Rectal smooth muscle tissue (tissue), 1 donor: ENCODE data around the gene SUN1.
A peak's percentile ranks its signal among the peaks of the same experiment; 100 is the strongest.
"Not testable (repeated sequence)": the region's sequence is repeated elsewhere in the genome, so short reads cannot be mapped to it uniquely, and the experiment has no call there.

Experiments
- H3K27ac ChIP-seq: one replicate; pipeline ENCODE4 v1.7.0; 2013; ENCODE audit warnings: low read depth, low read length, inconsistent platforms
- H3K27me3 ChIP-seq: one replicate; pipeline ENCODE4 v1.7.0; 2013; ENCODE audit warnings: low read length; ENCODE audit not compliant: control insufficient read depth, insufficient read depth
- H3K36me3 ChIP-seq: one replicate; pipeline ENCODE4 v1.7.0; 2013; ENCODE audit warnings: low read length; ENCODE audit not compliant: control insufficient read depth, insufficient read depth
- H3K4me1 ChIP-seq: one replicate; pipeline ENCODE4 v1.7.0; 2013; ENCODE audit warnings: low read length; ENCODE audit not compliant: control insufficient read depth, insufficient read depth
- H3K4me3 ChIP-seq: one replicate; pipeline ENCODE4 v1.7.0; 2013; ENCODE audit warnings: low read length
- H3K9ac ChIP-seq: one replicate; pipeline ENCODE4 v1.7.0; 2013; ENCODE audit warnings: low read length

The SUN1 gene

DNA sequence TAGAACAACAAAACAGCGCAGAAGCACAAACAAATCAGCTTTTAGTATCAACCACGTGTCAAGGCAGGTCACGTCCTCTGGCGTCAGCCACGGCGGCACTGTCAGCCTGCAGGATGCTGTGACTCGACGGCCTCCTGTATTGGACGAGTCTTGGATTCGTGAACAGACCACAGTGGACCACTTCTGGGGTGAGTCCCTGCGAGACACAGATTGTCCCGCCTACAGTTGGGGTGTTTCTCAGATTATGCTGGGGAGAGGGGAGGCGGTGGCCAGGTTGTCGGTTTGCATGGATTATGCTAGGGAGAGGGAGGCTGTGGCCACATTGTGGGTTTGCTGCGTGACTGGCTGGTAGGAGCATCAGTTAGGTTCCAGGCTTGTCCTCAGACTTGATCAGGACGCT, 9.7 kb downstream of the SUN1 start:
- Histone ChIP-seq H3K9ac (peak overlapping the region; percentile 12), H3K27ac (peak overlapping the region; percentile 88)

DNA sequence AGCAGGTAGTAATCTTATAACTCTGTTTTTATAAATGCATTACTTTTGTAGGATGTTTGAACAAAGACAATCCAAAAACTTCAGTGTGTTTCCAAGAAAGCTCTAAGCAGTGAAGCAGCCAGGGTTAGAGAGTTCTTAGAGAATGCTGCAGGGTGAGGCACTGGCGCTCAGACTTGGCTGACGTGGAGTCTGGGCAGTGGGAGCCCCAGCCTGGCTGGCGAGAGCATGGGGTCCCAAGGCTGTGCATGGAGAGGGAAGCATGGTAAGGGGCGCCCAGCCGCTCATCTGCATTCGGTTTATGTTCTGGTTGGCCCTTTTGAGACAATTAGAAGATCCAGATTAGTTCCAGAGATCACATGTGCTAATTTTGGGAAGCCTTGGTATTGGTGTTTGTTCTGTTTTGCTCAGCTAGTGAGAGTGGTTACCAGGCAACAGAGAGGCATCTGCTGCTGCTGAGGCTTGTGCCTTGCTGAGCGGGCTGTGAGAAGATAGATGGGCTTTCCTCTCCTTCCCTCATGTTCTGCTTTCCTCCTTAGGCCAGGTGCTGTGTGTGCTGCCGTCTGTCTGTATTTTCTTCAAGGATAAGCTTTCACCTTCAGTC, 10.3 kb downstream of the SUN1 start:
- H3K4me1 ChIP-seq, result peaks cover 22% of the 10 kb centered on the region
- peaks cover 25% of the 10 kb centered on the region for H3K36me3 ChIP-seq
- no peaks in the 10 kb centered on the region for H3K27me3 ChIP-seq
- peak overlapping the region; percentile 88 for H3K27ac ChIP-seq
- H3K9ac ChIP-seq, result no peak overlapping the region
- peak overlapping the region; percentile 45 for H3K4me3 ChIP-seq

More for the DNA sequence above, 9.7 kb downstream of the SUN1 start:
- peaks cover 25% of the 10 kb centered on the region for H3K36me3 ChIP-seq
- H3K4me3 ChIP-seq, result peak overlapping the region; percentile 46
- peaks cover 27% of the 10 kb centered on the region for H3K4me1 ChIP-seq
- H3K27me3 ChIP-seq, result no peaks in the 10 kb centered on the region

DNA sequence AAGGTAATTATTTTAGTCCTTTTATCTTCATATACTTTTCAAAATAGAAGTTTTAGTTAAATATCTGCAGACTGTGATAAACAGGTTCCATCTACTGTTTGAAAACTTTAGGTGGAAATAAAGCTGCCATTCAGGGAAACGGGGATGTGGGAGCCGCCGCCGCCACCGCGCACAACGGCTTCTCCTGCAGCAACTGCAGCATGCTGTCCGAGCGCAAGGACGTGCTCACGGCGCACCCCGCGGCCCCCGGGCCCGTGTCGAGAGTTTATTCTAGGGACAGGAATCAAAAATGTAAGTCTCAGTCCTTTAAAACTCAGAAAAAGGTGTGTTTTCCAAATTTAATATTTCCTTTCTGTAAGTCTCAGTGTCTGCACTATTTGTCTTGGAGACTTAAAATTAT, 11.0 kb downstream of the SUN1 start:
- Histone ChIP-seq H3K27ac (peak overlapping the region; percentile 88), H3K36me3 (peaks cover 25% of the 10 kb centered on the region), H3K4me3 (no peak overlapping the region), H3K4me1 (peaks cover 20% of the 10 kb centered on the region), H3K27me3 (no peaks in the 10 kb centered on the region), H3K9ac (no peak overlapping the region)

DNA sequence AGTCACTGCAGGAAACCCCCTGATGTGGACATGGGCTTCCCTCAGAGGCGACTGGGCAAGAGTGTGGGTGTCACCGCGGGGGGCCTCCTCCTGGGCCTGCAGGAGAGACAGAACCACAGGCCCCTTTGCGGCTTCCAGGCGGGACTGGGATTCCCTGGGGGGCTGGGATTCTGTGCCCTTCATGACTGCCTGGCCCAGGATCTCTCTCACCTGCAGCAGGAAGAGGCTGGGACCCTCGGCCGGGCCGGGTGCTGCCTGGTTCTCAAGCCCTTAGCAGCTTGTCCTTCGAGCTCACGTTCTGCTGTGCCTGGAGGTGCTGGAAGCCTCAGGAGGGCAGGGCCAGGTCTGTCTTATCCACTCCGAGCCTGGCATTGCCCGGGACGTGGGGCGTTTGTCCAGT, 11.8 kb downstream of the SUN1 start:
- Histone ChIP-seq H3K4me1 (peaks cover 20% of the 10 kb centered on the region), H3K9ac (no peak overlapping the region), H3K27ac (peak overlapping the region; percentile 88), H3K36me3 (peaks cover 26% of the 10 kb centered on the region), H3K4me3 (no peak overlapping the region), H3K27me3 (no peaks in the 10 kb centered on the region)

DNA sequence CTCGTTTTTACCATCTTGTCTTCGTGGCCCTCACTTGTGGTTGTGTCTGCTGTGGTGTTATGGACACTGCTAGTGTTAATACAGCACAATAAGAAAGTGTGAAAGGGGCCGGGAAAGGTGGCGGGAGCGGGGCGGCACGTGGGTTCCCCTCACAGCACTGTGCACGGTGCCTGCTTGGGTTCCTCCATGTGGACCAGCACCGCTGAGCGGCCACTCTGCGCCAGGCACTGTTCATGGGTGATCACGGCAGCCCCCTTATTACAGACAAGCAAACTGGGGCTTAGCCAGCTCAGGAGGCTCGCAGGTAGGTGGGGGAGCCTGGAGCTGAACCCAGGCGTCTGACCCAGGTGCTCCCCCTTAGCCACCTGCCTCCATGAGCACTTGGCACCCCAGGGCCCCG, 12.2 kb downstream of the SUN1 start:
- H3K4me3 ChIP-seq, result no peak overlapping the region
- peaks cover 30% of the 10 kb centered on the region for H3K36me3 ChIP-seq
- no peaks in the 10 kb centered on the region for H3K27me3 ChIP-seq
- H3K4me1 ChIP-seq, result peaks cover 20% of the 10 kb centered on the region
- H3K27ac ChIP-seq, result no peak overlapping the region
- H3K9ac ChIP-seq, result no peak overlapping the region

DNA sequence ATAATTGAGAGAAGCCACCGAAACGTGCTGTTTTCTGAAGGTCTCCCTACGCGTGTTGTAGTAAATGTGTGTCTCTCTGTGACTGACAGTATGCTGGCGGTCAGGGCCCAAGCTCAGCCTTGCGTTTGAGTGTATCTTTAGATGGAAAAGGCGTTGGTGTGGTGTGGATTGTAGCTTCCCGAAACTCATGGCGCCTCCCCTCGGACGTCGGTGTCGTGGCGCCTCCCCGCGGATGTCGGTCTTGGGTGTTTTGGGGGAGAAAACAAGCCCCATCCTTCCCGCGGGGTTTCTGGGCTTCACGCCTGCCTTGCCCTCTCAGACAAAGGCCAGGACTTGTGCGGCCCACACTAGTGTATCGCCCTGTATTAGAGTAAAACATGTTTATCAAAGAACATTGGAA, 12.8 kb downstream of the SUN1 start:
- peaks cover 32% of the 10 kb centered on the region for H3K36me3 ChIP-seq
- H3K27me3 ChIP-seq, result no peaks in the 10 kb centered on the region
- no peak overlapping the region for H3K9ac ChIP-seq
- peaks cover 20% of the 10 kb centered on the region for H3K4me1 ChIP-seq
- H3K27ac ChIP-seq, result no peak overlapping the region
- H3K4me3 ChIP-seq, result no peak overlapping the region

DNA sequence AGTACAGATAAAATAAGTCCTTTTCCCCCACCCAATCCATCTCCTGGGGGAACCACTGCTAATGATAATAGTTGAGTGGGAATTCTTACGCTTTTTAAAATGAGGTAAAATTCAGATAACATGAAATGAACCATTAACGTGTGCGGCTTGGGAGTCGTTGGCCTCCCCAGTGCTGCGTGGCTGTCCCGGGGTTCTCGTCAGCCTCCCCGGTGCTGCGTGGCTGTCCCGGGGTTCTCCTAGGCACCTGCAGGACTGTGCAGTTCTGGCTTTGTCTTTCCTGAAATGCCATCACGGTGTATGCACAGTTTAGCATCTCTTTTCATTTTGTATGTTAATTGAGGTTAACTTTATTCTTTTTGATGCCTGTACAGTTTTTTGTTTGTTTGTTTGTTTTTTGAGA, 13.5 kb downstream of the SUN1 start:
- H3K27ac ChIP-seq, result no peak overlapping the region
- H3K27me3 ChIP-seq, result no peaks in the 10 kb centered on the region
- peaks cover 29% of the 10 kb centered on the region for H3K36me3 ChIP-seq
- H3K4me1 ChIP-seq, result peaks cover 20% of the 10 kb centered on the region
- no peak overlapping the region for H3K4me3 ChIP-seq
- no peak overlapping the region for H3K9ac ChIP-seq

DNA sequence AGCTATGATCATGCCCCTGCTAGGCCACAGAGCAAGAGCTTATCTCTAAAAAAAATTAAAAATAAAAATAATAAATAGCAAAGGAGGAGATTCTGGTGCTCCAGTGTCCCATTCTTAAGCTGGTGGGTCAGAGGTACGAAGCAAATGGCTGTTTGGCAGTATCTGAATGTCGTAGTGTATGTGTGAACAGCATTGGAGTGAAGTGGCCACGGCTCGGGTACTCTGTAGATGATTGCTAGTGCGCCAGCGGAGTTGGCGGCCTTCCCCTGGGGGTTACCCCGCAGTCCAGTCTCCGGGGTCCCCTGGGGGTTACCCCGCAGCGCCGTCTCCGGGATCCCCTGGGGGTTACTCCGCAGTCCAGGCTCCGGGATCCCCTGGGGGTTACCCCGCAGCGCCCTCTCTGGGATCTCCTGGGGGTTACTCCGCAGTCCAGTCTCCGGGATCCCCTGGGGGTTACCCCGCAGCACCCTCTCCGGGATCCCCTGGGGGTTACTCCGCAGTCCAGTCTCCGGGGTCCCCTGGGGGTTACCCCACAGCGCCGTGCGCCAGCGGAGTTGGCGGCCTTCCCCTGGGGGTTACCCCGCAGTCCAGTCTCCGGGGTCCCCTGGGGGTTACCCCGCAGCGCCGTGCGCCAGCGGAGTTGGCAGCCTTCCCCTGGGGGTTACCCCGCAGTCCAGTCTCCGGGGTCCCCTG, 14.8 kb downstream of the SUN1 start:
- H3K27ac ChIP-seq, H3K4me3 ChIP-seq, H3K9ac ChIP-seq, H3K27me3 ChIP-seq: not testable (repeated sequence)
- peaks cover 14% of the 10 kb centered on the region for H3K4me1 ChIP-seq
- peaks cover 33% of the 10 kb centered on the region for H3K36me3 ChIP-seq

DNA sequence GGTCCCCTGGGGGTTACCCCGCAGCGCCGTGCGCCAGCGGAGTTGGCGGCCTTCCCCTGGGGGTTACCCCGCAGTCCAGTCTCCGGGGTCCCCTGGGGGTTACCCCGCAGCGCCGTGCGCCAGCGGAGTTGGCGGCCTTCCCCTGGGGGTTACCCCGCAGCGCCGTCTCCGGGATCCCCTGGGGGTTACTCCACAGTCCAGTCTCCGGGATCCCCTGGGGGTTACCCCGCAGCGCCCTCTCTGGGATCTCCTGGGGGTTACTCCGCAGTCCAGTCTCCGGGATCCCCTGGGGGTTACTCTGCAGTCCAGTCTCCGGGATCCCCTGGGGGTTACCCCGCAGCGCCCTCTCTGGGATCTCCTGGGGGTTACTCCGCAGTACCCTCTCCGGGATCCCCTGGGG, 15.5 kb downstream of the SUN1 start:
- H3K36me3 ChIP-seq, result peaks cover 35% of the 10 kb centered on the region

DNA sequence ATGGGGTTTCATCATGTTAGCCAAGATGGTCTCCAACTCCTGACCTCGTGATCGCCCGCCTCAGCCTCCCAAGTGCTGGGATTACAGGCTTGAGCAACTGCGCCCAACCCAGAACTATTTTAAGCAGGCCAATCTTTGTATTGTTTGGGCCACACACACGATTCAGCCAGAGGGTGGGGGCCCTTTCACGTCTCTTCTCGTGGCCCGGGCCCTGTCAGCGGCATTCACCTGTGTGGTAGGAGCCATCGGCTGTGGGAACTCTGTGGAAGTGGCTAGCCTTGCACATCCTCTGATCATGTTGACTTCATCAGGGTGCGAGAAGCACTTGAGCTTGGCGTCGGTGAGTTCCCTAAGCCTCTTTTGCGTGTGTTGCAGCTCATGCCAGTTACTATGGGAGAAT, 16.9 kb downstream of the SUN1 start:
- H3K27me3 ChIP-seq, result no peaks in the 10 kb centered on the region
- H3K4me3 ChIP-seq, result no peak overlapping the region
- no peak overlapping the region for H3K9ac ChIP-seq
- peaks cover 42% of the 10 kb centered on the region for H3K36me3 ChIP-seq
- no peaks in the 10 kb centered on the region for H3K4me1 ChIP-seq
- H3K27ac ChIP-seq, result no peak overlapping the region

More for the DNA sequence above, 15.5 kb downstream of the SUN1 start:
- H3K4me1 ChIP-seq, H3K9ac ChIP-seq, H3K27me3 ChIP-seq, H3K4me3 ChIP-seq, H3K27ac ChIP-seq: not testable (repeated sequence)

DNA sequence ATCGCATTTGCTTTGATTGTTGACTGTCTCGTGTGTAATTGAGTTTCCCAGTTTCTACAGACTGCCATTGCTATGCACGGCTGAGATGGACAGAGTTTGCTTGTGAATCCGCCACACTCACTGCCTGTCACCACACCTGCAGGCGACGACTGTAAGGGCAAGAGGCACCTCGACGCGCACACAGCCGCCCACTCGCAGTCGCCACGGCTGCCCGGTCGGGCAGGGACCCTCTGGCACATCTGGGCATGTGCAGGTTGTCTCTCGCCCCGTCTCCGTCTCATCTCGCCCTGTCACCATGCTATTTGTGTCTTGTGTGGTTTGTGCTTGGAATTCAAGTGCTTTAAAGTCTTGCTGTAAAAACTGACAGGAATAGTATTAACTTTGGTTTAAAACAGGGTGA, 17.5 kb downstream of the SUN1 start:
- H3K27ac ChIP-seq, result no peak overlapping the region
- H3K36me3 ChIP-seq, result peaks cover 39% of the 10 kb centered on the region

DNA sequence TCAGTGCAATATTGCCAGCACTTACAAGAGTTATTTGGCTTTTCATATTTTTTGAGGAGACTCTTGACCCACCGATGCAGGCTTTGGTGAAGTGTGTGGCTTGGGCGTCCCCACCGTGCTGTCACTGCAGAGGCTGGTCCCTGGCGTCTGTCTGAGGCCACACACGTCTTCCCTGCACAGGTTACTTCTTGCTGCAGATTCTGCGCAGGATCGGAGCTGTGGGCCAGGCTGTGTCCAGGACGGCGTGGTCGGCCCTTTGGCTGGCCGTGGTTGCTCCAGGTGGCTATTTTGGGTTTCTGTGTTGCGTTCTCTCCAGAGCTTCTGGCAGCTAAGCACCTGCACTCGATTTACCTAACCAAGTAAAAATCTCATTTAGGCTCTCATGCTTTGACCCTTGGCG, 18.9 kb downstream of the SUN1 start:
- Histone ChIP-seq H3K27ac (no peak overlapping the region), H3K9ac (no peak overlapping the region), H3K36me3 (peaks cover 38% of the 10 kb centered on the region), H3K4me3 (no peak overlapping the region), H3K4me1 (no peaks in the 10 kb centered on the region), H3K27me3 (no peaks in the 10 kb centered on the region)

More for the DNA sequence above, 17.5 kb downstream of the SUN1 start:
- H3K27me3 ChIP-seq, result no peaks in the 10 kb centered on the region
- no peaks in the 10 kb centered on the region for H3K4me1 ChIP-seq
- no peak overlapping the region for H3K4me3 ChIP-seq
- H3K9ac ChIP-seq, result no peak overlapping the region
